GM19193 (cell line): ENCODE measurements around the gene ASB7.

ENCODE experiments used
- POLR2A ChIP-seq: IDR thresholded peaks from 4 replicates; pipeline ENCODE4 v1.6.1; 2011; ENCODE audit not compliant: insufficient read depth, insufficient read length; ENCODE audit errors: extremely low read depth

ASB7 gene

DNA sequence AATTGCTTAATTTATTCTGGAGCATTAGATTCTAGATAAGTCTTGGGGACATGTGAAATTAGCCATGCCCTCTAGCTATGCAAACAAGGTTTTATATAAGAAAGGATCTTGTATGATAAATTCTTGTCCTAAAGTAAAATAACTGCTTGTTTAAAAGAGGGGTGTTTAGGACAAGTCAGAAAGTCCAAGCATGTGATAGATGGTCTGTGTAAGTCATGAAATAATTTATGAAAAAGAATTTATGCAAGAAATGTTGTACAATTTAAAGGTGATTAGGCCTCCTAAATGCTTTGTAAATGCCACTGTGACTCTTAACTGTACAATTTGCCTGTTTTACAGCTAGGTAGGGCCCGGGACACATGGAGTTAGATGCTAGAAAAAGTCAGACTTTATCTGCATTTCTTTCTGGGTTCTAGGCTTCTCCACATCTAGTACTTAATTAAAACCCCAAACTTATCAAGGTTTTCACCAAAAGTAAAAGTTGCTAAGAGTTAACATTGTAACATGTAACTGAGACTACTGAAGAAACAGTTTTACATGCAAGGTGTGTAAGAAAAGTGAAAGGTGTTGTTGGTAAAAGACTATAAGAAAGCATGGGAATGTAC, 13.6 kb upstream of the ASB7 start:
- TF ChIP-seq POLR2A = no peak

DNA sequence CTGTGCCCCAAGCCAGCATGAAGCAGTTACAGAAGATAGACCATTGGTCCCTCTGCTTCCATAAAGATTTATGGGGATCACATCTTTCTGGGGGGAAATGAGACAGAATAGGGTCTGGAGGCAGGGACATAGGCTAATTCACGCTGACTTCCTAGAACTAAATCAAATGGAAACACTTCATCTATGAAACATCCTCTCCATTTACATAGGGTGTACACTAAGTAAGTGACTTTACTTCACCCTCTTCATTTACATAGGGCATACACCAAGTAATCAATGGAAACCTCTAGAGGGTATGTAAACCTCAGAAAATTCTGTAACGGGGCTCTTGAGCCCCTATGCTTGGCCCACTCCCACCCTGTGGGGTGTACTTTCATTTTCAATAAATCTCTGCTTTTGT, 10.6 kb upstream of the ASB7 start:
- no peak for TF ChIP-seq POLR2A

DNA sequence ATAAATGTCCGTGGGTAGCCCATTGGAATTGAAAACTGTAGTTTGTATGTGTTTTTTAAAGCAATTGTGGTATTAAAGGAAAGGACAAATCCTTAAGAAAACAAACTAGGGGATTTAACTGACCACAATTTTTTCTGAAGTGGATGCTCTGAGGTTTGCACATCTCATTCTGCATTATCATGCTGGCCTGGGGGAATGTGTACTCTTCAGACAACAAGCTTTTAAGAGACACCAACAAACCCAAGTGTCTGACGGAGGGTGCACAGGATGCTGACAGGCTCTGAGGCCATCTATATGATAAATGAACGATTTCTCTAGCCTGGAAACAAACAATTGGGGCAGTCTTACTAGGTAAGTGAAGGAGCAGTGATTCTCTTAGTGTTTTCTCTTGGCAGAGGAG, 9.5 kb upstream of the ASB7 start:
- no peak for TF ChIP-seq POLR2A

DNA sequence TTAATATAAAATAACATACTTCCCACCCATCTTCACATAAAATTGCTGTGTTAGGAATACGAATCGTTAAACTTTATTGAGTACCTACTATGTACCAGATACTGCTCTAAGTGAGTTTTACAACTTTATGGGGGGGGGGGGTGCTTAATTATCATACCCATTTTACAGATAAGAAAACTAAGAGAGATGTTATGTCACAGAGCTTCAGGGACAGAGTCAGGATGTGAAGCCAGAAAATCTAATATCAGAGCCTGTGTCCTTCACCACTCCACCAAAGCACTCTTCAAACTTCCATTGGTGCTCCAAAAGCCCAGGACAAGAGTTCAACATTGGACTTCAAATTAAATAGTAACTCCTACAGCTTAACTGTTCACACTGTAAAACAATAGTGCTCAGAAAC, 9.0 kb upstream of the ASB7 start:
- TF ChIP-seq POLR2A = no peak

DNA sequence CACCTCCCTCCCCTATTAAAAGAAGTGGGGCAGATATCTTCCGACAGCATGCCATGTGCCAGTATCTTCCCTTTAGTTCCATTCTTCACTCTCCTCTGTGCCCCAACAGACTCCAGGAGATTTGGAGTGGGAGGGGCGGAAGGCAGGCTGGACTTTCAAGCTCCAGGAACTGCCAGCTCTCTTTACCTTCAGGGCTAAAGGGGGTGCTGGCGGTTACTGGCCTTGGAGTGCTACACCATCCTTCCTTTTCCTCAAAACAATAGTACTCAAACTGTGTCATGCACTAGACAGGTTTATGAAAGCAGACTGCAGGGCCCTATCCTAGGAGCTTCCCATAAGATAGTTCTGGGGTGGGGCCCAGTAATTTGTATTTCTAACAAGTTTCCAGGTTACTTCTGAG, 6.4 kb upstream of the ASB7 start:
- no peak for TF ChIP-seq POLR2A

DNA sequence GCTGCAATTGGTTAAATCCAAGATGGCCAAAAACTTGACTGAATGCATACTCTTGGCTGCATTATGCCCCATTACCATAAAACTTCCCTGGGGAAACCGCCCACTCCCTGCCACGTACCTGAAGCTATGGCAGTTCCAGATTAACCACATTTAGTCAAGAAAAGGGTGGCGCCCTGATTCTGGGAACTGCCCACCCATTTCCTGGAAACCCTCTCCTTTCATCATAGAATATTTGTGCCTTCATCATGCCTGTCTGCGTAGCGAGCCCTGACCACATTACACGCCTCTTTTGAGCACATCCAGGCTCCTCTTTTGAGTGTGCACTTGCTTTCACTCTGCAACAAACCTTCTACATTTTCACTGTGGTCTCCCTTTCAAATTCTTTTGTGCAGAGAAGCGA, 5.6 kb upstream of the ASB7 start:
- TF ChIP-seq POLR2A = no peak

DNA sequence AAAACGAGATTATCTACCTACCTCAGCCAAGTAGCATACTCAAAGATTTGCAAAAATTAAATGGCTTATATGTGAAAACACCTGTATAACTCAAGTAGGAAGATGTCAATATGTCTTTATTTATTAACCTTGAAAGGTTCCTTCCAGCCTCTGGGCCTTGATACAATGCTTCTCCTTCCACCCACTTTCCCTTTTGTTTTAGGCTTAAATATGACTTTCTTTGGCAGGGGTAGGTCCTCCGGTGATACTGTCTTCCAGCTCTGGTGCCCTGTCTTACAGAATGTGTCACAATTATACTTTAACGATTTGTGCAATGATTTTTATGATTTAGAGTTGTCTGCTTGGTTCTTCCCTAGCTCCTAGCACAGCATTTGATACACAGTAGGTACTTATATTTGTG, 4.5 kb upstream of the ASB7 start:
- no peak for TF ChIP-seq POLR2A

DNA sequence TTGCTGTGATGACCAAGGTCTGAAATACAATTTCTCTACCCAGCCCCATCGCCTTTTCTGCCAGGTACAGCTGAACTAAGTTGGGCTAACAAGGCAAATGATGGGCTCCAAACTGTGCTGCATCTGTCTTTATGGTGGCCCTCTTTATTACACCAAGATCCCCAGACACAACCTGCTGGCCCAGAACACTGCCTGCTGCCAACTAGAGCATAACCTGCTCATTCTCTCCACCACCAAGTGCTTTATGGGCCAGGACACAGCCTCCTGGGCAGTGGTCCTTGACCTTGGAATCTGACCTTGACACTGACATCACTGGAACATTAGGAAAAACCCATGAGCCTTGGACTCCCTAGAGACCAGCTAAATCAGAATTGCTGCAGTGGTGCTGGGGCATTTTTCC, 3.7 kb upstream of the ASB7 start:
- TF ChIP-seq POLR2A = no peak

DNA sequence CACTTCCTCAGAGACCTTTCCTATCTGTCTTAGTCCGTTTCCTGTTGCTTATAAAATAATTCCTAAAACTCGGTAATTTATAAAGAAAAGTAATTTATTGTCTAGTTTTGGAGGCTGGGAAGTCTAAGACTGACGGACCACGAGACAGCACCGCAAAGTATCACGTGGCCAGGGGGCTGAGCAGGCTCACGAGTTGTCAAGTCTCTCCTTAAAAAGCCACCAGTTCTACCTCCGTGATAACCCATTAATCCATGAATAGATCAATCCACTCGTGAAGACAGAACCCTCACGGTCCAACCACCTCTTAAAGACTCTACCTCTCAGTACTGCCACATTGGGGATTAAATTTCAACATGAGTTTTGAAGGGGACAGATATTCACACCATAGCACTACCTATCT, 1.2 kb upstream of the ASB7 start:
- TF ChIP-seq POLR2A = no peak

DNA sequence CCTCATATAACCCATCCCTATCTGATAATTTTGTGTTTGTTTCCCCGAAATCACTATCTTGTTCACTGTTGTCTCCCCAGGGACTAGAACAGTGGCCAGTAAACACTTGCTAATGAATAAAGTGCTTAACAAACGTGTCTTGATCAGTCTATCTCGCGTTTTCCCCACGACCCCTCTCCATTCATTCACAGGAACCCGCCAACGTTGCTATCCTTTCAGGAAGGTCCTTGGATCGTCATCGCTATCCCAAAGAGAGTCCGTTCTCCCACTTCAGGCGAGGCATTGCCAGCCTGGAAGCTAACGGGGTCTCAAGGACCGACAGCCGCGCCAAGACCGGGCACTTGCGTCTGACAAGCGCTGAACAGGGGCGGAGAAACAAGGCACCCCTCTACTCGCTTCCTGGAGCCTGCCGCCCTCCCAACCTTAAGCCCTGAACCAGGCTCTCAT, 749 bp upstream of the ASB7 start:
- TF ChIP-seq POLR2A = no peak

DNA sequence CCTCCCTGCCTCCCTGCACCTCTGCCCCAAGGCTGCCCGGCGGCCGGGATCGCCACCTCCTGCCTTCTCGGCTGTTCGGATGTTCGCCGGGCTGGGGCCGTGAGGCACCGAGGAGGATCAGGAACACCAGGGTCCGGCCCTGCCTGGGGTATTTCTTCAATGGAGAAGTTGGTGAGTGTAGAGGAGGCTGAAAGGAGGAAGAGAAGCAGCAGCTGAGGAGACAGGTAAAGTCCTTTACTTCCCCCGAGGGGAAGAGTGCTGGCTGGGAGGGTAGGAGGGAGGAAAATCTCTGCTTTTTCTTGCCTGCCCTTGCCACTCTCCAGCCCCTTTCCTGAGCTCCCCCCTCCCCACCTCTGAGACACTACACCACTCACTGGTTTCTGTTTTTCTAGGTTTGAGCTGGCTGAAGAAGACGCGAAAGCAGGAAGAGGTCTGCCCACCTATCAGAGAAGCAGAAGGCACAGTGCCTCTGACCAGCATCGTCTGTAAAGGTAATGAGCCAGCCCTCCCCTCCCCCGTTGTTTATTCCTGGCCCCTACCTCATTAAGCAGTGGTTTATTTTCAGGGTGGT, 519 bp downstream of the ASB7 start:
- TF ChIP-seq POLR2A = peak; percentile 48

DNA sequence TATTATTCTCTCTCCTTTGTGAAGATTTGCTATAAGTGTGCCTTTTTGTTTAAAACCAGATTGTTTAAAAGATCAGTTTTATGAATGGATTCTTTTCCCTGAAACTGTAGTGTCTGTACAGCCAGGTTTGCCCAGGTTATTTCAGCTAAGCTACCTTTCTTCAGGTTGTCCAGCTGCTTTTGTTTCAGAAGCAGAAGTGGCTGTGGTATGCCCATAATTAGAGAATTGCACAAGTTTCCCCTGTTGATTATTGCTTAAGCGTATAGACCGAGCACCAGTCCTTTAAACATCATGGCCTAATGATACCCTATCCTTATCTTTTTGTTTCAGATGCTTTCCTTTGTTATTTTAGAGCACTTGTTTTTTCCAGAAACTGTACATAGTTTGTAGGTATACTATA, 10.2 kb downstream of the ASB7 start:
- no peak for TF ChIP-seq POLR2A

DNA sequence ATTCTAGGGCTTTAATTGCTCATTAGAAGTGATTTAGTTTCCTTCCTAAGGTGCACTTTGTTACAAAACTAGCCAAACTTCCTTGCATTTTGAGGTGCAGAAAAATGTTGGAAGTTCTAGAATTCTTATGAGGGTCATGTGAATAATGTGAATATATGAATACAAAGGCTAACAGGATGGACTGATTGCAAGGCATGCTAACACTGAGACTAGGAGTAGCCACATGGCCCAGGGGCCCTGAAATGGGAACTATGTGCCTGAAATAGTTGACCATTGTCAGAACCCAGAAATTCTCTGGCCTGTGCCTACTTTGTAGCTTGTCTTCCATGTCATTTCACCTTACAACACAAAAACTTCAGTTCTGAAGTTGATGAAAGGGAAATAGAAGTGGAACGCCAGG, 10.8 kb downstream of the ASB7 start:
- no peak for TF ChIP-seq POLR2A

DNA sequence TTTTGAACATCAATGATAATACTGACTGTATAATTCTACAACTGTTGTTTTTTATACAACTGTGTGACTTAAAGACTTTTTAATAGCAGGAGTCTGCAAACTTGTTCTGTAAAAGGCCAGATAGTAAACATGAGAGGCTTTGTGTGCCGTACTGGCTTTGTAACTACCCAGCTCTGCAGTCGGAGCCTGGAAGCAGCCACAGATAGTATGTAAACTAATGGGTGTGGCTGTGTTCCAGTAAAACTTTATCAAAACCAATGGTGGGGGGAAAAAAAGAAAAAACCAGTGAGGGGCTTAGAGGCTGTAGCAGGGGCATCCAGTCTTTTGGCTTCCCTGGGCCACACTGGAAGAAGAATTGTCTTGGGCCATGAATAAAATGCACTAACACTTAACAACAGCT, 11.9 kb downstream of the ASB7 start:
- no peak for TF ChIP-seq POLR2A

DNA sequence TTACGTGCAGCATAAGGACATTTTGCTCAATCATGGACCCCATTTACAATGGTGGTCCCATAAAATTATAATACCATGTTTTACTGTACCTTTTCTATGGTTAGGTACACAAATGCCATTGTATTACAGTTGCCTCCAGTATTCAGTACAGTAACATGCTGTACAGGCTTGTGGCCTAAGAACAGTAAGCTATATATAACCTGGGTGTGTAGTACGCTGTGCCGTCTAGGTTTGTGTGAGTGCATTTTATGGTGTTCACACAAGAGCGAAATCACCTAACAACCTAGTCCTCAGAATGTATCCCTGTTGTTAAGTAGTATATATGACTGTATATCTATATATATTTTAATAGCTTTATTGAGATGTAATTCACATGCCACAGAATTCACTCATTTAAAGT, 12.5 kb downstream of the ASB7 start:
- TF ChIP-seq POLR2A = no peak

DNA sequence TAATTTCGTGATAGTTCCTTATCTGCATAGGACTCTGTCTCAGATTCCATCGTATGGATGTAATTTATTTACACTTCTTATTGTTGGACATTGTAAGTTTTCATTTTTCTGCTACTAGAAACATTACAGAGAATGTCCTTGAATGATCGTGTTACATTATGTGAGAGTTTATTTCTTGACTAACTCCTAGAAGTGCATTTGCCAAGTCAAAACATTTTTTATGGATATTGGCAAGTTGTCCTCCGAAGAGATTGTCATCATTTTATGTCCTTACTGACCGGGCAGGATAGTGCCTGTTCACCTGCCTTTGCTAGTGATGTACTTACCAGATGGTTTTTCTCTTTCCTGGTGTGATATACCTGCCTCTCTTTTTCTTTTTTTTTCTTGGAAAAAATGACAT, 13.4 kb downstream of the ASB7 start:
- no peak for TF ChIP-seq POLR2A

DNA sequence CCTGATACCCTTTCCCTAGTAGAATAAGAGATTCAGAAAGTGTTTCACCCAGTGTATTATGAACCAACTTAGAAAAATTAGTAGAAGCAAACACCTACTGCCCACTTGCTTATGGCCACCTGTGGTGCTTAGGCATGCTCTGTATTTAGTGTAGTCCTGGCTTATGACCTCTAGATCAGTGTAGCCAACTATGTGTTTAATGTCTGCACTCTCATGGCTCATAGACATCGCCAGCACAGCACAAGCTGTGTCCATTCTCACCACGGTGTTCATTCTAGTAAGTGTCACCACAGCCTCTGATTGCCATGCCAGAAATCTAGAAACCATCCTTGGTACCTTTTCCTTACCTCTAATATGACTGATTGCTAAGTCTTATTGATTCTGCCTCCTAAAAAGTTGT, 14.3 kb downstream of the ASB7 start:
- no peak for TF ChIP-seq POLR2A
